Mesenchymal stem cell (in vitro differentiated cells and primary cell): Measurements from ENCODE around the gene ERVW-1.

Experiments
- DNase-seq: peaks from one replicate; pipeline ENCODE4 v3.0.0-alpha.2; 2013
- H2AFZ ChIP-seq: one replicate; pipeline ENCODE4 v1.6.1; 2013; ENCODE audit warnings: low read depth, mild to moderate bottlenecking, control low read depth, inconsistent platforms, low read length, moderate library complexity
- H2AK5ac ChIP-seq: 2 replicates; pipeline ENCODE4 v1.6.1; 2013; ENCODE audit warnings: low read length, moderate library complexity, mild to moderate bottlenecking, inconsistent platforms; ENCODE audit not compliant: severe bottlenecking
- H2BK120ac ChIP-seq: one replicate; pipeline ENCODE4 v1.6.1; 2013; ENCODE audit warnings: low read depth, mild to moderate bottlenecking, inconsistent platforms, low read length, moderate library complexity
- H2BK12ac ChIP-seq, 2 experiments: one replicate each; pipeline ENCODE4 v1.6.1; 2013; ENCODE audit warnings: inconsistent platforms in 2 of 2, low read length in 2 of 2, mild to moderate bottlenecking in 2 of 2, moderate library complexity in 2 of 2, control low read depth in 1 of 2
- H2BK15ac ChIP-seq: one replicate; pipeline ENCODE4 v1.6.1; 2013; ENCODE audit warnings: mild to moderate bottlenecking, low read depth, inconsistent platforms; ENCODE audit not compliant: poor library complexity, severe bottlenecking
- H2BK5ac ChIP-seq: 2 replicates; pipeline ENCODE4 v1.6.1; 2013; ENCODE audit warnings: low read depth, mild to moderate bottlenecking, low read length, control low read depth, inconsistent platforms; ENCODE audit not compliant: poor library complexity, severe bottlenecking
- H3K14ac ChIP-seq, 2 experiments: one replicate each; pipeline ENCODE4 v1.6.1; 2013; ENCODE audit warnings: inconsistent platforms in 2 of 2, low read length in 2 of 2, control low read depth in 1 of 2, mild to moderate bottlenecking in 1 of 2, moderate library complexity in 1 of 2
- H3K18ac ChIP-seq, 2 experiments: one replicate each; pipeline ENCODE4 v1.6.1; 2013; ENCODE audit warnings: inconsistent platforms in 2 of 2, low read length in 2 of 2, control low read depth in 1 of 2, low read depth in 1 of 2, mild to moderate bottlenecking in 1 of 2
- H3K23ac ChIP-seq, 2 experiments: one replicate each; pipeline ENCODE4 v1.6.1; 2013; ENCODE audit warnings: inconsistent platforms in 2 of 2, low read length in 2 of 2, mild to moderate bottlenecking in 2 of 2, moderate library complexity in 2 of 2, control low read depth in 1 of 2
- H3K27ac ChIP-seq: 2 replicates; pipeline ENCODE4 v1.5.1; 2013; ENCODE audit warnings: mild to moderate bottlenecking, moderate library complexity, low read length, control low read depth, inconsistent platforms; ENCODE audit not compliant: poor library complexity, severe bottlenecking
- H3K27me3 ChIP-seq, 2 experiments: 2 replicates each; pipeline versions ENCODE4 v1.6.1 to v1.7.0; 2013; ENCODE audit warnings: low read length in 2 of 2, mild to moderate bottlenecking in 2 of 2, moderate library complexity in 2 of 2, control low read depth in 1 of 2, inconsistent platforms in 1 of 2; ENCODE audit not compliant: control insufficient read depth in 1 of 2, insufficient read depth in 1 of 2
- H3K36me3 ChIP-seq, 2 experiments: 2 replicates each; pipeline versions ENCODE4 v1.6.1 to v1.7.0; 2013; ENCODE audit warnings: low read length in 2 of 2, control low read depth in 1 of 2, inconsistent platforms in 1 of 2, low read depth in 1 of 2, mild to moderate bottlenecking in 1 of 2; ENCODE audit not compliant: insufficient read depth in 2 of 2, control insufficient read depth in 1 of 2
- H3K4ac ChIP-seq, 2 experiments: one replicate each; pipeline ENCODE4 v1.6.1; 2013; ENCODE audit warnings: inconsistent platforms in 2 of 2, low read length in 2 of 2, mild to moderate bottlenecking in 2 of 2, moderate library complexity in 2 of 2, control low read depth in 1 of 2, low read depth in 1 of 2
- H3K4me1 ChIP-seq: 2 replicates; pipeline ENCODE4 v1.6.1; 2013; ENCODE audit warnings: low read depth, low read length, control low read depth; ENCODE audit not compliant: control insufficient read depth, insufficient read depth
- H3K4me2 ChIP-seq: 2 replicates; pipeline ENCODE4 v1.6.1; 2013; ENCODE audit warnings: low read length, mild to moderate bottlenecking, inconsistent platforms; ENCODE audit not compliant: poor library complexity, severe bottlenecking
- H3K4me3 ChIP-seq, 2 experiments: 2 replicates each; pipeline versions ENCODE4 v1.5.1 to v1.7.0; 2013; ENCODE audit warnings: low read length in 2 of 2, mild to moderate bottlenecking in 2 of 2, control low read depth in 1 of 2, low read depth in 1 of 2; ENCODE audit not compliant: insufficient read depth in 1 of 2
- H3K79me1 ChIP-seq: replicated peaks from 2 replicates; pipeline ENCODE4 v1.6.1; 2013; ENCODE audit warnings: mild to moderate bottlenecking, control low read depth, low read length, inconsistent platforms; ENCODE audit not compliant: poor library complexity, severe bottlenecking
- H3K9ac ChIP-seq: 2 replicates; pipeline ENCODE4 v1.7.0; 2013; ENCODE audit warnings: mild to moderate bottlenecking, low read length, moderate library complexity
- H3K9me3 ChIP-seq: 2 replicates; pipeline ENCODE4 v1.7.0; 2013; ENCODE audit warnings: mild to moderate bottlenecking, low read length; ENCODE audit not compliant: control insufficient read depth
- H4K8ac ChIP-seq: one replicate; pipeline ENCODE4 v1.6.1; 2013; ENCODE audit warnings: inconsistent platforms, mild to moderate bottlenecking, low read length, moderate library complexity
- H4K91ac ChIP-seq: one replicate; pipeline ENCODE4 v1.6.1; 2013; ENCODE audit warnings: mild to moderate bottlenecking, low read length, inconsistent platforms
- WGBS: methylation state at CpG from one replicate; pipeline ENCODE4 v1.1.7; 2013; ENCODE audit warnings: mixed read lengths; 5-methylcytosine and 5-hydroxymethylcytosine counted together

ERVW-1 gene

GRCh38 chr7:92432299-92432946 is 45.3 kb downstream of the ERVW-1 start:
- Histone ChIP-seq H2BK120ac (no peak overlapping the region), H2BK12ac (no peak overlapping the region), H3K79me1 (no peaks in the 10 kb centered on the region), H3K18ac (no peak overlapping the region), H2BK5ac (no peak overlapping the region), H3K36me3 (no peaks in the 10 kb centered on the region), H2AK5ac (no peak overlapping the region), H3K4me2 (no peak overlapping the region), H3K27ac (no peak overlapping the region), H3K4me3 (no peak overlapping the region), H3K14ac (no peak overlapping the region), H3K23ac (no peak overlapping the region), H4K91ac (no peak overlapping the region), H2AFZ (no peak overlapping the region), H3K4me1 (peaks cover 2% of the 10 kb centered on the region), H4K8ac (no peak overlapping the region), H3K4ac (no peak overlapping the region), H2BK15ac (no peak overlapping the region), H3K9ac (no peak overlapping the region), H3K9me3 (no peaks in the 10 kb centered on the region), H3K27me3 (peaks cover 0 to 5% of the 10 kb centered on the region in 2 experiments)
- WGBS, result no CpG with 5 or more reads among the region's 3 CpGs
- no peak for DNase-seq

GRCh38 chr7:92427193-92427592 is 50.6 kb downstream of the ERVW-1 start:
- H4K8ac ChIP-seq, result no peak overlapping the region
- 92% methylated on average over 3 of the region's 3 CpGs for WGBS
- no peak overlapping the region for H2BK120ac ChIP-seq
- H2AFZ ChIP-seq, result no peak overlapping the region
- peaks cover 0 to 4% of the 10 kb centered on the region in 2 experiments for H3K27me3 ChIP-seq
- no peak overlapping the region for H2AK5ac ChIP-seq
- no peak overlapping the region for H3K4me3 ChIP-seq
- H3K23ac ChIP-seq, result no peak overlapping the region
- H3K36me3 ChIP-seq, result no peaks in the 10 kb centered on the region
- no peak overlapping the region for H3K4ac ChIP-seq
- no peaks in the 10 kb centered on the region for H3K79me1 ChIP-seq
- no peak overlapping the region for H4K91ac ChIP-seq
- no peak overlapping the region for H3K4me2 ChIP-seq
- no peak overlapping the region for H2BK5ac ChIP-seq
- no peak overlapping the region for H2BK15ac ChIP-seq
- H2BK12ac ChIP-seq, result no peak overlapping the region
- no peak overlapping the region for H3K18ac ChIP-seq
- no peak overlapping the region for H3K27ac ChIP-seq
- DNase-seq, result no peak
- no peak overlapping the region for H3K9ac ChIP-seq
- H3K4me1 ChIP-seq, result peaks cover 2% of the 10 kb centered on the region
- H3K14ac ChIP-seq, result no peak overlapping the region
- H3K9me3 ChIP-seq, result no peaks in the 10 kb centered on the region

GRCh38 chr7:92425311-92425947 is 52.3 kb downstream of the ERVW-1 start:
- Histone ChIP-seq H2BK15ac (no peak overlapping the region), H3K4ac (no peak overlapping the region), H3K14ac (no peak overlapping the region), H3K27ac (no peak overlapping the region), H2AFZ (no peak overlapping the region), H3K9me3 (no peaks in the 10 kb centered on the region), H3K4me2 (no peak overlapping the region), H2BK5ac (no peak overlapping the region), H3K4me1 (peaks cover 5% of the 10 kb centered on the region), H2BK12ac (no peak overlapping the region), H3K23ac (no peak overlapping the region), H3K36me3 (no peaks in the 10 kb centered on the region), H3K4me3 (no peak overlapping the region), H4K8ac (no peak overlapping the region), H2AK5ac (no peak overlapping the region), H4K91ac (no peak overlapping the region), H3K18ac (peak overlapping the region in 1 of 2 experiments; percentile 29), H2BK120ac (no peak overlapping the region), H3K79me1 (no peaks in the 10 kb centered on the region), H3K9ac (no peak overlapping the region), H3K27me3 (peaks cover 0 to 4% of the 10 kb centered on the region in 2 experiments)
- WGBS, result 71% methylated on average over 19 of the region's 20 CpGs
- DNase-seq, result no peak

- Histone ChIP-seq H2AK5ac (no peak overlapping the region), H3K9me3 (no peaks in the 10 kb centered on the region), H3K4me1 (peaks cover 5% of the 10 kb centered on the region), H3K23ac (no peak overlapping the region), H3K9ac (no peak overlapping the region), H3K79me1 (no peaks in the 10 kb centered on the region), H3K14ac (peak overlapping the region in 1 of 2 experiments; percentile 83), H3K4me3 (peak overlapping the region; percentile 37 to 79), H2BK15ac (no peak overlapping the region), H4K91ac (peak overlapping the region; percentile 20), H3K4ac (peak overlapping the region in 1 of 2 experiments; percentile 32), H2AFZ (no peak overlapping the region), H3K36me3 (no peaks in the 10 kb centered on the region), H2BK120ac (no peak overlapping the region), H3K4me2 (no peak overlapping the region), H3K27ac (no peak overlapping the region), H4K8ac (peak overlapping the region; percentile 89), H2BK5ac (no peak overlapping the region), H2BK12ac (peak overlapping the region; percentile 45 to 91), H3K18ac (peak overlapping the region; percentile 63 to 71), H3K27me3 (peaks cover 0 to 4% of the 10 kb centered on the region in 2 experiments)
- 94% methylated on average over 5 of the region's 5 CpGs for WGBS
- DNase-seq, result peak; percentile 4
These were observed 54.0 kb downstream of the ERVW-1 start for GRCh38 chr7:92423710-92424131.
